Gastrocnemius medialis (tissue), 4 donors: Measurements from ENCODE around the gene STEAP4. TPM values are rescaled to one million over a fixed set of nuclear protein-coding genes. Genes with fewer than 3 reads are reported as not detected.

Experiments
- ATAC-seq, 2 donors: fragments of 150-250 bp; one replicate each; pipeline ENCODE4 v1.9.1; 2016
- DNase-seq, 2 donors: peaks; one replicate each; pipeline ENCODE4 v3.0.0-alpha.2; 2019
- H3K27ac ChIP-seq, 4 donors: fragments of 200-600 bp; sonication (generic); 1 replicate in 1 of 4; 2 replicates in 3 of 4; pipeline ENCODE4 v1.5.1; 2016 to 2018; ENCODE audit warnings: mild to moderate bottlenecking in 2 of 4, moderate library complexity in 1 of 4
- H3K27me3 ChIP-seq, 3 donors: fragments of 200-600 bp; sonication (generic) in 2 of 3; 1 replicate in 1 of 3; 2 replicates in 2 of 3; pipeline versions ENCODE4 v1.5.1 to v1.6.0; 2016 to 2019; ENCODE audit warnings: mild to moderate bottlenecking in 1 of 3, moderate library complexity in 1 of 3
- H3K36me3 ChIP-seq, 2 donors: fragments of 200-600 bp; sonication (generic) in 1 of 2; one replicate each; pipeline ENCODE4 v1.5.1; 2017 to 2018
- H3K4me1 ChIP-seq, 2 donors: fragments of 200-600 bp; sonication (generic) in 1 of 2; one replicate each; pipeline ENCODE4 v1.5.1; 2016 to 2017; ENCODE audit warnings: mild to moderate bottlenecking in 2 of 2
- H3K4me3 ChIP-seq, 4 donors: fragments of 200-600 bp; sonication (generic) in 3 of 4; 1 replicate in 1 of 4; 2 replicates in 3 of 4; pipeline ENCODE4 v1.5.1; 2016 to 2019; ENCODE audit warnings: mild to moderate bottlenecking in 2 of 4
- H3K9me3 ChIP-seq, 3 donors: fragments of 200-600 bp; sonication (generic) in 2 of 3; 1 replicate in 1 of 3; 2 replicates in 2 of 3; pipeline ENCODE4 v1.5.1; 2016 to 2019
- POLR2A ChIP-seq, 2 donors: fragments of 450-650 bp; IDR thresholded peaks; one replicate each; pipeline ENCODE4 v1.6.1; 2017; ENCODE audit warnings: antibody characterized with exemption in 2 of 2, mild to moderate bottlenecking in 2 of 2, moderate library complexity in 2 of 2
- in situ Hi-C, 4 donors: fragments of 200-750 bp; cut with MboI; loops; one replicate each; pipeline versions ENCODE4 v1.15.0 to v1.8.0; 2017; ENCODE audit warnings: low sequenced_read_pairs in 4 of 4
- intact Hi-C: fragments of 100-400 bp; cut with DNase I; formaldehyde crosslinking; loops from one replicate; pipeline ENCODE4 v1.15.1; 2023; ENCODE audit warnings: low total_unique reads
- total RNA-seq, 4 donors: library from RNA; depleted of rRNA; stranded (reverse); fragments of >200 nt; gene quantifications; one replicate each; pipeline versions ENCODE4 v1.1.0 to v1.2.3, GENCODE V29; 2016
- TF ChIP-seq, protein P1 (sequence below), 5 experiments: fragments of 450-650 bp in 3 of 5; fragments of 200-600 bp in 2 of 5; sonication (generic) in 2 of 5; IDR thresholded peaks in 4 of 5; conservative IDR thresholded peaks in 1 of 5; 1 replicate in 4 of 5; 2 replicates in 1 of 5; pipeline ENCODE4 v1.5.1; 2016 to 2019; ENCODE audit warnings: antibody characterized with exemption in 5 of 5, mild to moderate bottlenecking in 3 of 5, moderate library complexity in 3 of 5

Gene STEAP4
- total RNA-seq, 4 donors from 2014 or later: 13.5 to 24.5 (median 16.2) TPM

DNA sequence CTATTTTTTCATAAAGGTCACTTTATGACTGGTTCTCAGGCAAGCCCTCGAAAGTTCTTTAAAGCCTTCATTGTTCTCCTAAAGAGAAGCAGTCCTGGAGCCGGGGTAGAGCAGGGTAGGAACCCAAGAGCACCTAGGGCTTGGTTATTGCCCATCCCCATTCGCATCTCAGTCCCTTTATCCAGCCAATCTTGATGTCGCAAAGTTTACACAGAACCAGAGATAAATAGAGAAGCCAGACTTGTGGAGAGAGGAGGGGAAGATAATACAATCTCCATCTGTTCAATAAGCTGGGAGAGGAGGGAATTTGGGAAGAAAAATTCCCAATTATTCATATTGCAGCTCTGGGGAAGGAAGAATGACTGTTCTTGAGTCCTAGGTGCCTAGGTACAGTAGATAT lies 80.5 kb downstream of the STEAP4 start:
- no peaks in the 10 kb centered on the region for H3K36me3 ChIP-seq
- no peak for ATAC-seq
- in situ Hi-C loops (no loop called here), intact Hi-C loops (no loop called here)
- H3K4me3 ChIP-seq: no peak overlapping the region
- H3K27ac ChIP-seq: no peak overlapping the region
- DNase-seq: no peak
- no peaks in the 10 kb centered on the region for H3K4me1 ChIP-seq
- no peak for TF ChIP-seq POLR2A (IDR thresholded peaks at IDR 0.05)
- TF ChIP-seq, protein P1, sequence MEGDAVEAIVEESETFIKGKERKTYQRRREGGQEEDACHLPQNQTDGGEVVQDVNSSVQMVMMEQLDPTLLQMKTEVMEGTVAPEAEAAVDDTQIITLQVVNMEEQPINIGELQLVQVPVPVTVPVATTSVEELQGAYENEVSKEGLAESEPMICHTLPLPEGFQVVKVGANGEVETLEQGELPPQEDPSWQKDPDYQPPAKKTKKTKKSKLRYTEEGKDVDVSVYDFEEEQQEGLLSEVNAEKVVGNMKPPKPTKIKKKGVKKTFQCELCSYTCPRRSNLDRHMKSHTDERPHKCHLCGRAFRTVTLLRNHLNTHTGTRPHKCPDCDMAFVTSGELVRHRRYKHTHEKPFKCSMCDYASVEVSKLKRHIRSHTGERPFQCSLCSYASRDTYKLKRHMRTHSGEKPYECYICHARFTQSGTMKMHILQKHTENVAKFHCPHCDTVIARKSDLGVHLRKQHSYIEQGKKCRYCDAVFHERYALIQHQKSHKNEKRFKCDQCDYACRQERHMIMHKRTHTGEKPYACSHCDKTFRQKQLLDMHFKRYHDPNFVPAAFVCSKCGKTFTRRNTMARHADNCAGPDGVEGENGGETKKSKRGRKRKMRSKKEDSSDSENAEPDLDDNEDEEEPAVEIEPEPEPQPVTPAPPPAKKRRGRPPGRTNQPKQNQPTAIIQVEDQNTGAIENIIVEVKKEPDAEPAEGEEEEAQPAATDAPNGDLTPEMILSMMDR (IDR thresholded peaks at IDR 0.05 in 4 of 5, conservative IDR thresholded peaks at IDR 0.05 in 1 of 5): no peak
- H3K9me3 ChIP-seq: no peaks in the 10 kb centered on the region
- H3K27me3 ChIP-seq: no peaks in the 10 kb centered on the region

DNA sequence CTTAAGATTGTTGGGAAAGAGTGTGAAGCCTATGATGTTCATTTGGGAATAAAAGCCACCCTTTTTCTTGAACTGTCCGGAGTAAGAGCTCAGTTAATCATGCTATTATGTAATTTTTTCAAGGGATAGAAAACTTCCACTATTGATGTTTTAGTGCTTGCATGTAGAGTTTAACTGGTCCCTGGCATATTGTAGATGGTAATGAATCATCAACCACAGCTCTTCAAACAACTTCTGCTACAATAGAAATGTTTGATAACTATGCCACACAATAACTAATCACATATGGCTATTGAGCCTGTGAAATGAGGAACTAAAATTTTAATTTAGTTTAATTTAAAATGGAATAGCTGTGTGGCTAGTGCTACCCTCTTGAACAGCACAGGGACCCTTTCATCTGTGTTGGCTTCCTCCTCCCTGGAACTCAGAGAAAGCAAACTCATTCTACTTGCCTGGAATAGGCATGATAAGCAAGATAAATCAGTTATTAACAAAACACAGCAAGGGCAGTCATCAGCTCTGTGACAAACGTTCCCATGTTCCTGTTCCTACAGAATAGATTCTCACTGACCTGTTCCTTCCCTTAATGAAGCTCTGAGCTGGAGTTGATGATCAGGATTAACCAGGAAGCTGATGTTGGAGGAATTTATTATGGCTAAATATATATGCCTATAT lies 82.0 kb downstream of the STEAP4 start:
- TF ChIP-seq POLR2A (IDR thresholded peaks at IDR 0.05): no peak
- TF ChIP-seq, protein P1 (IDR thresholded peaks at IDR 0.05 in 4 of 5, conservative IDR thresholded peaks at IDR 0.05 in 1 of 5): no peak
- in situ Hi-C loops: loop anchor here in 1 of 4 donors (25.0 kb wide), 1 partner anchor 337 kb away; the partner anchor contains the start of genes DBF4 and SLC25A40
- H3K9me3 ChIP-seq: no peaks in the 10 kb centered on the region
- H3K4me3 ChIP-seq: no peak overlapping the region
- no peak for DNase-seq
- H3K27ac ChIP-seq: no peak overlapping the region
- intact Hi-C loops: no loop called here
- ATAC-seq: no peak
- H3K36me3 ChIP-seq: no peaks in the 10 kb centered on the region
- no peaks in the 10 kb centered on the region for H3K27me3 ChIP-seq
- H3K4me1 ChIP-seq: no peaks in the 10 kb centered on the region

DNA sequence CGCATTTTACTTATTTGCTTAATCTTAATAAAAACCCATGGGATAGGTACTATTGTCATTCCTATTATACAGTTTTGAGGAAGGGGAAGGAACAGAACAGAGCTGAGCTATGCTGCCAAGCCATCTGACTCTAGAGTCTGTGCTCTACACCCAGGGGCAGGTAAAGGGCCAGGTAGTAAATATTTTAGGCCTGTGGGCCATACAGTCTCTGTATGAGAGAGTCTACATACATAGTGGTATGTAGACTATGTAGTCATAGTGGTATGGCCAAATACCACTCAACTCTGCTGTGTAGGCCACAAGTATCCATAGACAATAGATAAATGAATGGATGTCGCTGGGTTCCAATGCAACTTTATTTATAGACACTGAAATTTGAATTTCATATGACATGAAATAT lies 83.4 kb downstream of the STEAP4 start:
- intact Hi-C loops (no loop called here), in situ Hi-C loops (loop anchor here in 1 of 4 donors (25.0 kb wide), 1 partner anchor 336 kb away; the partner anchor contains the start of genes DBF4 and SLC25A40)
- peaks cover 2 to 10% of the 10 kb centered on the region in 2 donors for H3K4me1 ChIP-seq
- DNase-seq (no peak), ATAC-seq (no peak)
- no peaks in the 10 kb centered on the region for H3K36me3 ChIP-seq
- no peaks in the 10 kb centered on the region for H3K27me3 ChIP-seq
- no peaks in the 10 kb centered on the region for H3K9me3 ChIP-seq
- H3K27ac ChIP-seq: no peak overlapping the region
- H3K4me3 ChIP-seq: no peak overlapping the region
- no peak for TF ChIP-seq POLR2A (IDR thresholded peaks at IDR 0.05)
- TF ChIP-seq, protein P1 (IDR thresholded peaks at IDR 0.05 in 4 of 5, conservative IDR thresholded peaks at IDR 0.05 in 1 of 5): no peak

Other genes with a start within 250 kb of the STEAP4 start
- gene SRI, start 86.9 kb downstream of the STEAP4 start, total RNA-seq: 10 to 100 TPM; 12.3 to 33.1 (median 17.3) TPM